ENCODE measurements around the gene EIF4B. TPM values are rescaled to one million over a fixed set of nuclear protein-coding genes. Genes with fewer than 3 reads are reported as not detected.

EIF4B gene
- total RNA-seq, 1 donor from 2014 or later, result 544 TPM

GRCh38 chr12:53076461-53076860 lies 70.2 kb downstream of the EIF4B start:
- Mint-ChIP-seq H3K36me3 (peaks cover 11% of the 10 kb centered on the region), H3K27ac (peak overlapping the region; percentile 77), H3K27me3 (ENCODE audit: low read depth) (no peaks in the 10 kb centered on the region), H3K4me3 (no peak overlapping the region), H3K9me3 (no peaks in the 10 kb centered on the region), H3K4me1 (peaks cover 70% of the 10 kb centered on the region)
- no peak for TF ChIP-seq CTCF (IDR thresholded peaks at IDR 0.05; ENCODE audit: unreplicated experiment)
- DNase-seq (ENCODE audit: low spot score in 2 of 2, unreplicated experiment in 2 of 2), result no peak

GRCh38 chr12:53077030-53077429 lies 70.8 kb downstream of the EIF4B start:
- Mint-ChIP-seq H3K36me3 (peaks cover 11% of the 10 kb centered on the region), H3K27ac (peak overlapping the region; percentile 77), H3K27me3 (ENCODE audit: low read depth) (no peaks in the 10 kb centered on the region), H3K4me3 (peak overlapping the region; percentile 48), H3K9me3 (no peaks in the 10 kb centered on the region), H3K4me1 (peaks cover 65% of the 10 kb centered on the region)
- no peak for TF ChIP-seq CTCF (IDR thresholded peaks at IDR 0.05; ENCODE audit: unreplicated experiment)
- no peak for DNase-seq (ENCODE audit: low spot score in 2 of 2, unreplicated experiment in 2 of 2)

GRCh38 chr12:53078425-53079225 lies 72.4 kb downstream of the EIF4B start:
- peak overlapping the region; percentile 88 for H3K27ac Mint-ChIP-seq
- DNase-seq (ENCODE audit: low spot score in 2 of 2, unreplicated experiment in 2 of 2), result no peak
- H3K27me3 Mint-ChIP-seq (ENCODE audit: low read depth), result no peaks in the 10 kb centered on the region

GRCh38 chr12:53079226-53080117 lies 73.2 kb downstream of the EIF4B start, which contains the start of gene SPRYD3:
TSS of gene SPRYD3 (minus strand) at chr12:53079390. CDS start at chr12:53079333, 57 bp downstream.
- Mint-ChIP-seq H3K4me1 (peaks cover 47% of the 10 kb centered on the region), H3K27me3 (ENCODE audit: low read depth) (no peaks in the 10 kb centered on the region), H3K9me3 (peaks cover 5% of the 10 kb centered on the region), H3K4me3 (peak within 1 kb of the TSS; percentile 77), H3K27ac (peak within 1 kb of the TSS; percentile 95), H3K36me3 (peaks cover 3% of the 10 kb centered on the region)
- TF ChIP-seq CTCF (IDR thresholded peaks at IDR 0.05; ENCODE audit: unreplicated experiment), result no peak
- DNase-seq (ENCODE audit: low spot score in 2 of 2, unreplicated experiment in 2 of 2), result peak; percentile 94 to 100

More at GRCh38 chr12:53078425-53079225, 72.4 kb downstream of the EIF4B start:
- peak overlapping the region; percentile 77 for H3K4me3 Mint-ChIP-seq
- no peak for TF ChIP-seq CTCF (IDR thresholded peaks at IDR 0.05; ENCODE audit: unreplicated experiment)
- peaks cover 55% of the 10 kb centered on the region for H3K4me1 Mint-ChIP-seq
- H3K36me3 Mint-ChIP-seq, result peaks cover 11% of the 10 kb centered on the region
- H3K9me3 Mint-ChIP-seq, result peaks cover 5% of the 10 kb centered on the region

GRCh38 chr12:53082637-53083175 lies 76.5 kb downstream of the EIF4B start:
- Mint-ChIP-seq H3K27me3 (ENCODE audit: low read depth) (no peaks in the 10 kb centered on the region), H3K36me3 (no peaks in the 10 kb centered on the region), H3K27ac (no peak overlapping the region), H3K4me1 (peaks cover 18% of the 10 kb centered on the region), H3K4me3 (no peak overlapping the region), H3K9me3 (peaks cover 8% of the 10 kb centered on the region)
- no peak for TF ChIP-seq CTCF (IDR thresholded peaks at IDR 0.05; ENCODE audit: unreplicated experiment)
- no peak for DNase-seq (ENCODE audit: low spot score in 2 of 2, unreplicated experiment in 2 of 2)
